GM12878 (cell line): ENCODE data around the gene SOWAHC. TPM values are rescaled to one million over a fixed set of nuclear protein-coding genes. Genes with fewer than 3 reads are reported as not detected.

ENCODE experiments used
- ATAC-seq: fragments of 200-7000 bp; cut with Tn5 transposase; 3 replicates; pipeline ENCODE4 v1.9.1; 2020; ENCODE audit warnings: mild to moderate bottlenecking, moderate library complexity
- BruUV-seq: library from RNA; stranded (reverse); fragments of 400-500 nt; replicated peaks from 2 replicates; lab custom pipeline; 2021; lab: Mats Ljungman, UMichigan
- CTCF ChIA-PET: fragments of 300-600 bp; sonication (Branson Sonifier 250); formaldehyde crosslinking; extraction: SDS; loops from one replicate; lab custom pipeline; 2021; ENCODE audit warnings: inconsistent platforms; lab: Yijun Ruan, JAX
- POLR2A ChIA-PET: fragments of 350-600 bp; formaldehyde crosslinking; extraction: SDS; loops from one replicate; lab custom pipeline; 2021; ENCODE audit warnings: inconsistent platforms; lab: Charles Lee
- RAD21 ChIA-PET: fragments of 300-600 bp; sonication (Branson Sonifier 250); formaldehyde crosslinking; loops from one replicate; lab custom pipeline; 2023; ENCODE audit warnings: antibody characterized with exemption; ENCODE audit not compliant: unreplicated experiment; lab: Charles Lee
- SMC1A ChIA-PET: fragments of 300-600 bp; sonication (Branson Sonifier 250); formaldehyde crosslinking; loops from one replicate; lab custom pipeline; 2023; ENCODE audit not compliant: unreplicated experiment, uncharacterized antibody; lab: Charles Lee
- DNase-seq: peaks from one replicate; pipeline ENCODE4 v3.0.0-alpha.2; 2011; ENCODE audit warnings: low read depth, low spot score
- FAIRE-seq: peaks from 3 replicates; lab custom pipeline; 2011; peaks lifted over from hg19 to GRCh38; lab: Jason Lieb, UNC
- H2AFZ ChIP-seq: 2 replicates; pipeline ENCODE4 v1.6.0; 2011; ENCODE audit warnings: low read depth, low read length, control low read depth; ENCODE audit not compliant: control insufficient read depth
- H3K27ac ChIP-seq: 2 replicates; pipeline ENCODE4 v1.5.1; 2011; ENCODE audit warnings: control low read depth; ENCODE audit not compliant: control insufficient read depth, insufficient read depth
- H3K27me3 ChIP-seq, 2 experiments: replicated peaks in 1 of 2; 2 replicates each; pipeline versions ENCODE4 v1.6.0 to v1.6.1; 2011; ENCODE audit warnings: low read length in 1 of 2; ENCODE audit not compliant: control insufficient read depth in 2 of 2, insufficient read depth in 2 of 2
- H3K36me3 ChIP-seq, 2 experiments: 2 replicates each; pipeline ENCODE4 v1.5.1; 2011; ENCODE audit warnings: low read length in 1 of 2; ENCODE audit not compliant: control insufficient read depth in 2 of 2, insufficient read depth in 2 of 2
- H3K4me1 ChIP-seq: 2 replicates; pipeline ENCODE4 v1.6.1; 2011; ENCODE audit warnings: mild to moderate bottlenecking, low read length, moderate library complexity, mixed read lengths; ENCODE audit not compliant: control insufficient read depth, insufficient read depth
- H3K4me2 ChIP-seq: 2 replicates; pipeline ENCODE4 v1.6.0; 2011; ENCODE audit warnings: control low read depth; ENCODE audit not compliant: control insufficient read depth, insufficient read depth
- H3K4me3 ChIP-seq: fragments of 200-600 bp; sonication (generic); 2 replicates; pipeline ENCODE4 v1.5.1; 2016
- H3K79me2 ChIP-seq: 2 replicates; pipeline ENCODE4 v1.6.0; 2011; ENCODE audit warnings: low read length; ENCODE audit not compliant: control insufficient read depth, insufficient read depth
- H3K9ac ChIP-seq: 2 replicates; pipeline ENCODE4 v1.8.0; 2011; ENCODE audit warnings: low read length, control low read depth, mixed read lengths; ENCODE audit not compliant: control insufficient read depth, insufficient read depth
- H3K9me3 ChIP-seq: replicated peaks from 3 replicates; pipeline ENCODE4 v1.5.1; 2011; ENCODE audit warnings: mild to moderate bottlenecking, low read length; ENCODE audit not compliant: control insufficient read depth, insufficient read depth
- H4K20me1 ChIP-seq: 2 replicates; pipeline ENCODE4 v1.6.0; 2011; ENCODE audit not compliant: control insufficient read depth, insufficient read depth
- PAX5 ChIP-seq: IDR thresholded peaks from 2 replicates; pipeline ENCODE4 v1.6.1; 2011; ENCODE audit warnings: low read depth, low read length, borderline replicate concordance
- SIN3A ChIP-seq: IDR thresholded peaks from 2 replicates; pipeline ENCODE4 v1.6.1; 2012; ENCODE audit warnings: low read depth, low read length, improper control_type of control experiment
- WGBS: methylation state at CpG from one replicate; pipeline ENCODE4 v1.1.6; 2016; ENCODE audit warnings: low lambda C conversion rate; ENCODE audit not compliant: insufficient replicate concordance, insufficient coverage; ENCODE audit errors: missing lambda C conversion rate; 5-methylcytosine and 5-hydroxymethylcytosine counted together
- in situ Hi-C: fragments of 300-500 bp; cut with MboI; formaldehyde crosslinking; loops from 9 replicates; pipeline ENCODE4 v1.14.3; 2018; ENCODE audit warnings: mixed read lengths
- intact Hi-C: fragments of 100-400 bp; cut with micrococcal nuclease; formaldehyde crosslinking; loops from one replicate; pipeline ENCODE4 v1.14.2; 2022; ENCODE audit not compliant: unreplicated experiment
- polyA plus RNA-seq, 11 experiments: library from polyadenylated mRNA; depleted of rRNA in 4 of 11; unstranded in 6 of 11; stranded (reverse) in 5 of 11; fragments of >200 nt; fragmentation: Nextera tagmentation in 4 of 11; fragmentation: Illumina TruSeq in 1 of 11; extraction: Ambion mirVana in 4 of 11; extraction: Trizol in 1 of 11; gene quantifications; 1 replicate in 1 of 11; 2 replicates in 10 of 11; pipeline versions ENCODE4 v1.2.1 to v1.2.3, GENCODE V29; 2011 to 2016; ENCODE audit warnings: inconsistent platforms in 2 of 11, missing spikeins in 2 of 11, low read depth in 1 of 11
- total RNA-seq, 4 experiments: library from RNA; depleted of rRNA in 3 of 4; stranded (reverse); fragments of >200 nt in 3 of 4; fragmentation: Illumina TruSeq in 1 of 4; extraction: Trizol in 1 of 4; gene quantifications; 2 replicates each; pipeline versions ENCODE4 v1.2.1 to v1.2.3, GENCODE V29; 2013 to 2021
- TF ChIP-seq, protein P1 (sequence below): fragments of 450-650 bp; IDR thresholded peaks from 2 replicates; pipeline ENCODE4 v1.6.1; 2017; ENCODE audit warnings: mild to moderate bottlenecking, moderate library complexity
- TF ChIP-seq, protein P2 (sequence below): fragments of 450-650 bp; conservative IDR thresholded peaks from 2 replicates; pipeline ENCODE4 v1.6.1; 2017; ENCODE audit warnings: mild to moderate bottlenecking, moderate library complexity

SOWAHC gene
- total and polyA plus RNA-seq, 10 of the 15 experiments (the other 5 are each of a cell fraction or from before 2014, with no cell fraction given), result 0.48 to 2.6 (median 1.8) TPM

DNA sequence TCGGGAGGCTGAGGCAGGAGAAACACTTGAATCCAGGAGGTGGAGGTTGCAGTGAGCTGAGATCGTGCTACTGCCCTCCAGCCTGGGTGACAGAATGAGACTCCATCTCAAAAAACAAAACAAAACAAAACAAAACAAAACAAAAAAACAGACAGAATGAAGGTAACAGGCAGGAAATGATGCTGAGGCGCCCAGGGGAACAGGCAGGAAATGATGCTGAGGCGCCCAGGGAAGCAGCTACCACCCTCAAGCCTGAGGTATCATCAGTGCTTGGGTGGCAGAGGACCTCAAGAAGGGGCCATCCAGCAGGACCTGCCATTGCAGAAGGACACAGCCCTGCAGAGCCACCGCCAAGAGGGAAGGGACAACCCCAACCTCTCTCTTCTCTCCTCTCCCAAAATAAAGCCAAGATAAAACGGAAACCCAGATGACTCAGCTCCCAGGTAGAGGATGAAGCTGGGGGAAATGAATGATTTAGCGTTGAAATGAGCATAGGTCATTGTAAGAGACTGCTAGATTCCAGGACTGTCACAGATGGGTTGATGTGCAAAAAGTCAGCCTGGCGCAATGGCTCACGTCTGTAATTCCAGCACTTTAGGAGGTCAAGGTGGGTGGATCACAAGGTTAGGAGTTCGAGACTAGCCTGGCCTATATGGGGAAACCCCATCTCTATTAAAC, 19.3 kb downstream of the SOWAHC start (continued):
- no peak for TF ChIP-seq PAX5
- TF ChIP-seq, protein P1, sequence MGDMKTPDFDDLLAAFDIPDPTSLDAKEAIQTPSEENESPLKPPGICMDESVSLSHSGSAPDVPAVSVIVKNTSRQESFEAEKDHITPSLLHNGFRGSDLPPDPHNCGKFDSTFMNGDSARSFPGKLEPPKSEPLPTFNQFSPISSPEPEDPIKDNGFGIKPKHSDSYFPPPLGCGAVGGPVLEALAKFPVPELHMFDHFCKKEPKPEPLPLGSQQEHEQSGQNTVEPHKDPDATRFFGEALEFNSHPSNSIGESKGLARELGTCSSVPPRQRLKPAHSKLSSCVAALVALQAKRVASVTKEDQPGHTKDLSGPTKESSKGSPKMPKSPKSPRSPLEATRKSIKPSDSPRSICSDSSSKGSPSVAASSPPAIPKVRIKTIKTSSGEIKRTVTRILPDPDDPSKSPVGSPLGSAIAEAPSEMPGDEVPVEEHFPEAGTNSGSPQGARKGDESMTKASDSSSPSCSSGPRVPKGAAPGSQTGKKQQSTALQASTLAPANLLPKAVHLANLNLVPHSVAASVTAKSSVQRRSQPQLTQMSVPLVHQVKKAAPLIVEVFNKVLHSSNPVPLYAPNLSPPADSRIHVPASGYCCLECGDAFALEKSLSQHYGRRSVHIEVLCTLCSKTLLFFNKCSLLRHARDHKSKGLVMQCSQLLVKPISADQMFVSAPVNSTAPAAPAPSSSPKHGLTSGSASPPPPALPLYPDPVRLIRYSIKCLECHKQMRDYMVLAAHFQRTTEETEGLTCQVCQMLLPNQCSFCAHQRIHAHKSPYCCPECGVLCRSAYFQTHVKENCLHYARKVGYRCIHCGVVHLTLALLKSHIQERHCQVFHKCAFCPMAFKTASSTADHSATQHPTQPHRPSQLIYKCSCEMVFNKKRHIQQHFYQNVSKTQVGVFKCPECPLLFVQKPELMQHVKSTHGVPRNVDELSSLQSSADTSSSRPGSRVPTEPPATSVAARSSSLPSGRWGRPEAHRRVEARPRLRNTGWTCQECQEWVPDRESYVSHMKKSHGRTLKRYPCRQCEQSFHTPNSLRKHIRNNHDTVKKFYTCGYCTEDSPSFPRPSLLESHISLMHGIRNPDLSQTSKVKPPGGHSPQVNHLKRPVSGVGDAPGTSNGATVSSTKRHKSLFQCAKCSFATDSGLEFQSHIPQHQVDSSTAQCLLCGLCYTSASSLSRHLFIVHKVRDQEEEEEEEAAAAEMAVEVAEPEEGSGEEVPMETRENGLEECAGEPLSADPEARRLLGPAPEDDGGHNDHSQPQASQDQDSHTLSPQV, result no peak

DNA sequence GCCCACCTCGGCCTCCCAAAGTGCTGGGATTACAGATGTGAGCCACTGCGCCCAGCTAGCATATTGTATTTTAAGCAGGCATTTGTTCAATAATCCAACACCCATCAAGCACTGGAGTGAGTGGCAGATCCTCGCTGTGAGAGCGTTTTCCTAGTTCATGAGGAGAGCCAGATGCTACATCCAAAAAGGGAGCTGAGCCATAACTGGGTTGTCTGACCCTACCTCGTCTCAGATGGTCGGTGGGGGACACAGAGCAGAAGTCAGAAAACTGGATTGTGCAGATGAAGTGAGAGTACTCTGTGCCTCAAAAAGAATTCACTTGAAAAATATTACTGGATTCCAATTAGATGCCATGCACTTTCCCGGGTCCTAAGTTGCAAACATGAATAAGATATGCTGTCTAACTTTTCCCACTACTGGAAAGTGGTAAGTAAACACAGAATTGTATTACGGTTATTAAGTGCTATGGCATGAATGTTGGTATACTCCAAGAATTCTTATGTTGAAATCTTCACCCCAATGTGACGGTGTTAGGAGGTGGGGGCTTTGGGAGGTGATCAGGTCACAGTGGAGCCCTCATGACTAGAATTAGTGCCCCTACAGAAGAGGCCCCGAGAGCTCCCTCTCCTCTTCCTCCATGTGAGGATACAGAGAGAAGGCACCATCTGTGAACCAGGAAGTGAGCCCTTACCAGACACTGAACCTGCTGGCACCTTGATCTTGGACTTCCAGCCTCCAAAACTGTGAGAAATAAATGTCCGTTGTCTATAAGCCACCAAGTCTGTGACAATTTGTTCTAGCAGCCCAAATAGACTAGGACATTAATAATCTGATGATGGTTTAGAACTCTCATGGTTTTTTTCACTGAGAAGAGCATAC, 21.5 kb downstream of the SOWAHC start:
- Histone ChIP-seq H4K20me1 (no peaks in the 10 kb centered on the region), H3K27ac (peak overlapping the region; percentile 57), H3K4me1 (peaks cover 32% of the 10 kb centered on the region), H2AFZ (peak overlapping the region; percentile 58), H3K27me3 (no peaks in the 10 kb centered on the region), H3K9me3 (peaks cover 2% of the 10 kb centered on the region; the same call in 2 of the 3 replicates), H3K4me2 (no peak overlapping the region), H3K36me3 (no peaks in the 10 kb centered on the region), H3K9ac (no peak overlapping the region), H3K79me2 (no peaks in the 10 kb centered on the region), H3K4me3 (no peak overlapping the region)
- DNase-seq (no peak), ATAC-seq (no peak), FAIRE-seq (no peak)
- TF ChIP-seq SIN3A, result no peak
- TF ChIP-seq, protein P2, sequence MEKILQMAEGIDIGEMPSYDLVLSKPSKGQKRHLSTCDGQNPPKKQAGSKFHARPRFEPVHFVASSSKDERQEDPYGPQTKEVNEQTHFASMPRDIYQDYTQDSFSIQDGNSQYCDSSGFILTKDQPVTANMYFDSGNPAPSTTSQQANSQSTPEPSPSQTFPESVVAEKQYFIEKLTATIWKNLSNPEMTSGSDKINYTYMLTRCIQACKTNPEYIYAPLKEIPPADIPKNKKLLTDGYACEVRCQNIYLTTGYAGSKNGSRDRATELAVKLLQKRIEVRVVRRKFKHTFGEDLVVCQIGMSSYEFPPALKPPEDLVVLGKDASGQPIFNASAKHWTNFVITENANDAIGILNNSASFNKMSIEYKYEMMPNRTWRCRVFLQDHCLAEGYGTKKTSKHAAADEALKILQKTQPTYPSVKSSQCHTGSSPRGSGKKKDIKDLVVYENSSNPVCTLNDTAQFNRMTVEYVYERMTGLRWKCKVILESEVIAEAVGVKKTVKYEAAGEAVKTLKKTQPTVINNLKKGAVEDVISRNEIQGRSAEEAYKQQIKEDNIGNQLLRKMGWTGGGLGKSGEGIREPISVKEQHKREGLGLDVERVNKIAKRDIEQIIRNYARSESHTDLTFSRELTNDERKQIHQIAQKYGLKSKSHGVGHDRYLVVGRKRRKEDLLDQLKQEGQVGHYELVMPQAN, result no peak
- in situ Hi-C loops, result no loop called here
- ChIA-PET POLR2A (no interaction called here), CTCF (no interaction called here), RAD21 (no interaction called here), SMC1A (no interaction called here)
- intact Hi-C loops, result no loop called here
- no TSS peak for BruUV-seq
- WGBS, result 39% methylated on average over 11 of the region's 11 CpGs
